Measurements from ENCODE around the gene CARF. TPM values are rescaled to one million over a fixed set of nuclear protein-coding genes. Genes with fewer than 3 reads are reported as not detected.

Gene CARF
- polyA plus RNA-seq, 1 of the 3 experiments (the other 2 are of a cell fraction) = 4.6 TPM

DNA sequence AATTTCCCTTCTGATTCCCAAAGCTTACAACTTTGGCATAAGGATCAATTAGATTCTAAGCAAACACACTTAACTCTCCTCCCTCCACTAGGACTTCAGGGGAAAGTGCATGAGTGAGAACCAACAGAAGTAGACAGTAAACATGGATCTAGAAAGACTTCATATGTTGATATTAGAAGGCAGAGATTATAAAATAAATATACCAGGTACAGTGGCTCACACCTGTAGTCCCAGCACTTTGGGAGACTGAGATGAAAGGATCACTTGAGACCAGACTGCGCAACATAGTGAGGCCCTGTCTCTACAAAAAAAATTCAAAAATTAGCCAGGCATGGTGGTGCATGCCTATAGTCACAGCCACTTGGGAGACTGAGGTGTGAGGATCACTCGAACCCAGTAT, 118.5 kb downstream of the CARF start:
- ChIA-PET CTCF (interaction anchor here (0.5 kb wide), 1 partner anchor 427 kb away, joined by 3 read pairs; no protein-coding TSS in a partner anchor), POLR2A (no interaction called here)
- H3K9me2 ChIP-seq = no peaks in the 10 kb centered on the region
- H3K9me3 ChIP-seq = no peaks in the 10 kb centered on the region
- no peak overlapping the region for H2AFZ ChIP-seq (ENCODE audit: low read depth)
- peaks cover 8% of the 10 kb centered on the region for H3F3A ChIP-seq (replicated peaks; ENCODE audit: insufficient read depth)
- peaks cover 0 to 10% of the 10 kb centered on the region in 2 experiments for H3K36me3 ChIP-seq (replicated peaks in 1 of 2; ENCODE audit: control insufficient read depth in 1 of 2, insufficient read depth in 2 of 2, low read length in 1 of 2)
- H3K4me2 ChIP-seq = no peak overlapping the region
- no peaks in the 10 kb centered on the region for H3K27me3 ChIP-seq (ENCODE audit: insufficient read depth)
- H3K9ac ChIP-seq = no peak overlapping the region
- H3K79me2 ChIP-seq (ENCODE audit: insufficient read depth) = peaks cover 77% of the 10 kb centered on the region; the same call in 1 of the 2 replicates
- 94% methylated on average over 2 of the region's 2 CpGs for WGBS (ENCODE audit: low lambda C conversion rate)
- peaks cover 0 to 2% of the 10 kb centered on the region in 2 experiments; a peak in 1 of 4 replicates for H3K4me1 ChIP-seq (ENCODE audit: control insufficient read depth in 1 of 2, insufficient read depth in 2 of 2, low read depth in 1 of 2, low read length in 1 of 2)
- H3K27ac ChIP-seq (ENCODE audit: low read depth in 2 of 2, low read length in 1 of 2) = no peak overlapping the region
- no peak for DNase-seq
- TF ChIP-seq RCOR1 (IDR thresholded peaks at IDR 0.05; ENCODE audit: low read length) (no peak), TEAD4 (IDR thresholded peaks at IDR 0.05; ENCODE audit: borderline replicate concordance, insufficient read depth) (no peak), GATA2 (CRISPR knock-in tag; IDR thresholded peaks at IDR 0.05) (no peak), FOXM1 (IDR thresholded peaks at IDR 0.05; ENCODE audit: low read depth) (no peak), YY1 (IDR thresholded peaks at IDR 0.05; ENCODE audit: low read depth) (no peak), RFX5 (IDR thresholded peaks at IDR 0.05; ENCODE audit: low read length) (no peak), SIN3A (IDR thresholded peaks at IDR 0.05; ENCODE audit: borderline replicate concordance, low read depth, low read length) (no peak), CHD2 (IDR thresholded peaks at IDR 0.05; ENCODE audit: low read length, partially characterized antibody) (no peak)
- TF ChIP-seq, protein P1, sequence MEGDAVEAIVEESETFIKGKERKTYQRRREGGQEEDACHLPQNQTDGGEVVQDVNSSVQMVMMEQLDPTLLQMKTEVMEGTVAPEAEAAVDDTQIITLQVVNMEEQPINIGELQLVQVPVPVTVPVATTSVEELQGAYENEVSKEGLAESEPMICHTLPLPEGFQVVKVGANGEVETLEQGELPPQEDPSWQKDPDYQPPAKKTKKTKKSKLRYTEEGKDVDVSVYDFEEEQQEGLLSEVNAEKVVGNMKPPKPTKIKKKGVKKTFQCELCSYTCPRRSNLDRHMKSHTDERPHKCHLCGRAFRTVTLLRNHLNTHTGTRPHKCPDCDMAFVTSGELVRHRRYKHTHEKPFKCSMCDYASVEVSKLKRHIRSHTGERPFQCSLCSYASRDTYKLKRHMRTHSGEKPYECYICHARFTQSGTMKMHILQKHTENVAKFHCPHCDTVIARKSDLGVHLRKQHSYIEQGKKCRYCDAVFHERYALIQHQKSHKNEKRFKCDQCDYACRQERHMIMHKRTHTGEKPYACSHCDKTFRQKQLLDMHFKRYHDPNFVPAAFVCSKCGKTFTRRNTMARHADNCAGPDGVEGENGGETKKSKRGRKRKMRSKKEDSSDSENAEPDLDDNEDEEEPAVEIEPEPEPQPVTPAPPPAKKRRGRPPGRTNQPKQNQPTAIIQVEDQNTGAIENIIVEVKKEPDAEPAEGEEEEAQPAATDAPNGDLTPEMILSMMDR (IDR thresholded peaks at IDR 0.05) = no peak
- TF ChIP-seq, protein P2, sequence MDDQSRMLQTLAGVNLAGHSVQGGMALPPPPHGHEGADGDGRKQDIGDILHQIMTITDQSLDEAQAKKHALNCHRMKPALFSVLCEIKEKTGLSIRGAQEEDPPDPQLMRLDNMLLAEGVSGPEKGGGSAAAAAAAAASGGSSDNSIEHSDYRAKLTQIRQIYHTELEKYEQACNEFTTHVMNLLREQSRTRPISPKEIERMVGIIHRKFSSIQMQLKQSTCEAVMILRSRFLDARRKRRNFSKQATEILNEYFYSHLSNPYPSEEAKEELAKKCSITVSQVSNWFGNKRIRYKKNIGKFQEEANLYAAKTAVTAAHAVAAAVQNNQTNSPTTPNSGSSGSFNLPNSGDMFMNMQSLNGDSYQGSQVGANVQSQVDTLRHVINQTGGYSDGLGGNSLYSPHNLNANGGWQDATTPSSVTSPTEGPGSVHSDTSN (IDR thresholded peaks at IDR 0.05) = no peak
- TF ChIP-seq, protein P3, sequence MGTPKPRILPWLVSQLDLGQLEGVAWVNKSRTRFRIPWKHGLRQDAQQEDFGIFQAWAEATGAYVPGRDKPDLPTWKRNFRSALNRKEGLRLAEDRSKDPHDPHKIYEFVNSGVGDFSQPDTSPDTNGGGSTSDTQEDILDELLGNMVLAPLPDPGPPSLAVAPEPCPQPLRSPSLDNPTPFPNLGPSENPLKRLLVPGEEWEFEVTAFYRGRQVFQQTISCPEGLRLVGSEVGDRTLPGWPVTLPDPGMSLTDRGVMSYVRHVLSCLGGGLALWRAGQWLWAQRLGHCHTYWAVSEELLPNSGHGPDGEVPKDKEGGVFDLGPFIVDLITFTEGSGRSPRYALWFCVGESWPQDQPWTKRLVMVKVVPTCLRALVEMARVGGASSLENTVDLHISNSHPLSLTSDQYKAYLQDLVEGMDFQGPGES (IDR thresholded peaks at IDR 0.05; ENCODE audit: low read depth, low read length) = no peak
- TF ChIP-seq, protein P4, sequence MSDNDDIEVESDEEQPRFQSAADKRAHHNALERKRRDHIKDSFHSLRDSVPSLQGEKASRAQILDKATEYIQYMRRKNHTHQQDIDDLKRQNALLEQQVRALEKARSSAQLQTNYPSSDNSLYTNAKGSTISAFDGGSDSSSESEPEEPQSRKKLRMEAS (IDR thresholded peaks at IDR 0.05; ENCODE audit: low read depth) = no peak
- TF ChIP-seq, protein P5, sequence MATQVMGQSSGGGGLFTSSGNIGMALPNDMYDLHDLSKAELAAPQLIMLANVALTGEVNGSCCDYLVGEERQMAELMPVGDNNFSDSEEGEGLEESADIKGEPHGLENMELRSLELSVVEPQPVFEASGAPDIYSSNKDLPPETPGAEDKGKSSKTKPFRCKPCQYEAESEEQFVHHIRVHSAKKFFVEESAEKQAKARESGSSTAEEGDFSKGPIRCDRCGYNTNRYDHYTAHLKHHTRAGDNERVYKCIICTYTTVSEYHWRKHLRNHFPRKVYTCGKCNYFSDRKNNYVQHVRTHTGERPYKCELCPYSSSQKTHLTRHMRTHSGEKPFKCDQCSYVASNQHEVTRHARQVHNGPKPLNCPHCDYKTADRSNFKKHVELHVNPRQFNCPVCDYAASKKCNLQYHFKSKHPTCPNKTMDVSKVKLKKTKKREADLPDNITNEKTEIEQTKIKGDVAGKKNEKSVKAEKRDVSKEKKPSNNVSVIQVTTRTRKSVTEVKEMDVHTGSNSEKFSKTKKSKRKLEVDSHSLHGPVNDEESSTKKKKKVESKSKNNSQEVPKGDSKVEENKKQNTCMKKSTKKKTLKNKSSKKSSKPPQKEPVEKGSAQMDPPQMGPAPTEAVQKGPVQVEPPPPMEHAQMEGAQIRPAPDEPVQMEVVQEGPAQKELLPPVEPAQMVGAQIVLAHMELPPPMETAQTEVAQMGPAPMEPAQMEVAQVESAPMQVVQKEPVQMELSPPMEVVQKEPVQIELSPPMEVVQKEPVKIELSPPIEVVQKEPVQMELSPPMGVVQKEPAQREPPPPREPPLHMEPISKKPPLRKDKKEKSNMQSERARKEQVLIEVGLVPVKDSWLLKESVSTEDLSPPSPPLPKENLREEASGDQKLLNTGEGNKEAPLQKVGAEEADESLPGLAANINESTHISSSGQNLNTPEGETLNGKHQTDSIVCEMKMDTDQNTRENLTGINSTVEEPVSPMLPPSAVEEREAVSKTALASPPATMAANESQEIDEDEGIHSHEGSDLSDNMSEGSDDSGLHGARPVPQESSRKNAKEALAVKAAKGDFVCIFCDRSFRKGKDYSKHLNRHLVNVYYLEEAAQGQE (IDR thresholded peaks at IDR 0.05; ENCODE audit: low read depth, low read length) = no peak
- H4K20me1 ChIP-seq (ENCODE audit: insufficient read depth) = no peaks in the 10 kb centered on the region
- no peak overlapping the region for H3K4me3 ChIP-seq (ENCODE audit: low read depth in 2 of 2, low read length in 1 of 2)

Measured in SK-N-SH (cell line).